GM19099 (cell line): Measurements from ENCODE around the gene AGT.

Experiments
- POLR2A ChIP-seq: IDR thresholded peaks from 3 replicates; pipeline ENCODE4 v1.6.1; 2011; ENCODE audit warnings: low read depth; ENCODE audit not compliant: insufficient read length; ENCODE audit errors: extremely low read depth

AGT gene

DNA sequence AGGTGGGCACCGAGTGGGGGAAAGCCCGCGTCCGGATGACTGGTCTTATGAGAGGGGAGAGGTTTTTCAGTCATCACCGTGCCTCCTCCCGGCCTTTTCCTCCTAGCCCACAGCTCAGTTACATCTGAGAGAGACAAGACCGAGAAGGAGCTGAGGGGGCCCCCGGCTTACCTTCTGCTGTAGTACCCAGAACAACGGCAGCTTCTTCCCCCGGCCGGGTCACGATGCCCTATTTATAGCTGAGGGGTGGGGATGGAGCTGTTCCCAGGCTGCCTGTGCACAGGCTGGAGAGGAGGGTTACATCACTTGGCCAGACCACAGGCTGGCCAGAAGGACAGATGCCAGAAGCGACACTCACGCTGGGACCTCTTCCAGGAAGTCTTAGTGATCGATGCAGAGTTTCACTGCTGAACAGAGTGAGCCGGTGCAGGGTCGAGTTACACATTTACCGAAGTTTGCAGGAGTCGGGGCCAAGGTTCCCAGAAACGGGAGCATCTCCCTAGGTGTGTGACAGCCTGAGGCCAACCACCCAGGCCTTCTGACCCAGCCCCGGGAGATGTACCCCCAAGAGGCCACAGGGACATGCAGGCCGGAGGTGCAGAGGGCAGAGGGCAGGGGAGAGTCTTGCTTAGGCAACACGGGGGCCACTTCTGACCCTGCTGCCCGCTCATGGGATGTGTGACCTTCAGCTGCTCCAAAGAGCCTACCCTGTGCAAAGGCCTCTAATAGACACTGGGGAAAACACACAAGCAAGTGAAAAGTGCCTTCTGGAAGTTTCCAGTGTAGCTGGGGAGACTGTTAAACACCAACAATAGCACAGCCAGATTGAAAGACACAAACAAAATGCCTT lies at the start of gene AGT:
Gene AGT (minus strand): TSS at position 208 of the 850 bp plus-strand sequence. CDS start 3,299 bp downstream, outside the sequence.
- TF ChIP-seq POLR2A, result no peak

DNA sequence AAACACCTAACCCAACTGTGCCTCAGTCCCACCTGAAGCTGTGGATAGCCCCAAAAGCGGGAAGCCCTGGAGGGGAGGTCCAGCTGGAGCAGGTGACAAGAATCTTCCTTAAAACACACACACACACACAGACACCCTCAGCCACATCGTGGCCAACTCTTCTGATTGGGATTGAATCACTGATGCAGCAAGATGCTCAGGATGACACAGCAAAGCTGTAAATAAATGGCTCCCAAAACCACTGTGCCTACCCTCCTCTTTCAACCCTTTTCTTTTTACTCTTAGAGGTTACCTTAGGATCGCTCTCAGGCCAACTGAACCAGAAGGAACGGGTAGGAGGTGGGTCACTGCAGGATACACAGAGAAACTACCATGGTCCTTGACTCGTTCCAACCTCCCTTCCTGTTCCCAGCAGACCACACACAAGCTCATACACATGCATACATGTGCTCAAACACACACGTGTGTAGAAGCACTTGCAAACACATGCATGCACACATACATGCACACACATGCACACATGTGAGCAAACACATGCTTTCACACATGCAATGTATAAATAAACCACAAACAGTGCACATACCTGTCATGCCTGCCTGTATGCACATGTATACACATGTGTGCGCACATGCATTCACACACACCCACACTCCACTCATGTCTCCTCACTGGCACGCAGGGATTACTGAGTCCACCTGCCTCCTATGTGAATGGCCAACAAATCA lies 47.7 kb upstream of the AGT start:
- TF ChIP-seq POLR2A, result no peak

DNA sequence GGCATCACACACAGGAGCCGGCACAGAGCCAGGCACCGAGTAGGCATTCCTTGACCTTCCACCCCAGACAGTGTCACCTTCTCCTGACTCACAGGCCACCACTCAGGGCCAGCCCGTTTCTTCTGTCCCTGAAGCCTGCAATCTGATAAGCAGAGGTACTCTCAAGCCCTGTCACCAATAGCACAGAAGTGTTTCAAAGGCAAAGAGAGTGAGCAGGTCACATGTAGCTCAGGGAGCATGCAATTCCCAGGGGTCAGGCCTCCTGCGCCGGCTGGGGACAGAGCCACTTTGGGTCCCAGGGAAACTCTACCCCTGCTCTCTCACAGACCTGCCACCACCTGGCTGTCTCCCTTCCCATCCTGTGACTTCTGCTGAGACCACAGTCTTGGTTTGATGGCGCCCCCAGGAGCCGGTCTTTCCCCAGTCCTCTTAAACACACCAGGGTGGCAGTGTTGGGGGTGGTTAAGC lies 46.5 kb upstream of the AGT start:
- TF ChIP-seq POLR2A, result no peak

DNA sequence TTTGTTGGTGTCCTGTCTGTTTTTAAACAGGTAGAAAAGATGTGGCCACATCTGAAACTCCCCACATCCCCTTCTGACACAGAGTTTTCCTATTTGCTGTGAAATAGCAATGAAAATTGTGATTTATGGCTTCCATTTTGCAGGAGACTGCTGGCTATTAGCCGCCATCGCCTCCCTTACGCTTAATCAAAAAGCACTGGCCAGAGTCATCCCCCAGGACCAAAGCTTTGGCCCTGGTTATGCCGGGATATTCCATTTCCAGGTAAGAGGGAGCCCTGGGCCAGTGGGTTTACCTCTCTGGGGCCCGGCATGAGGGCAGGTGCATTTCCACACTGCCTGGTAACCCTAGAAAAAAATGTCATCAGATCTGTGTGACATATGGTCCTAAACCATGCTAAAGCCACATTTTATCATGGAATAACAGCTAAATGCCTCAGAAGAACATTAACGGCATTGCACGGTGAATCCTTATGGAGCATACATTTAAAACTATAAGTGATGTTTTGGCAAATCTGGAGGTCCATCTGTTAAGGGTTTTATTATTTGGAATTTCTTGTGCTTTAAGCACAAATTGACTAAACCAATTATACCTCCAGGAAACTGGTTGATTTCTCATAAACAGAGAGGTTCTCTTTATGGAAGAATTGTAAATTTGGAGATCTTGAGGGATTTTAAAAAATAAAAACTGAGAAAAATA lies 45.6 kb upstream of the AGT start:
- no peak for TF ChIP-seq POLR2A

DNA sequence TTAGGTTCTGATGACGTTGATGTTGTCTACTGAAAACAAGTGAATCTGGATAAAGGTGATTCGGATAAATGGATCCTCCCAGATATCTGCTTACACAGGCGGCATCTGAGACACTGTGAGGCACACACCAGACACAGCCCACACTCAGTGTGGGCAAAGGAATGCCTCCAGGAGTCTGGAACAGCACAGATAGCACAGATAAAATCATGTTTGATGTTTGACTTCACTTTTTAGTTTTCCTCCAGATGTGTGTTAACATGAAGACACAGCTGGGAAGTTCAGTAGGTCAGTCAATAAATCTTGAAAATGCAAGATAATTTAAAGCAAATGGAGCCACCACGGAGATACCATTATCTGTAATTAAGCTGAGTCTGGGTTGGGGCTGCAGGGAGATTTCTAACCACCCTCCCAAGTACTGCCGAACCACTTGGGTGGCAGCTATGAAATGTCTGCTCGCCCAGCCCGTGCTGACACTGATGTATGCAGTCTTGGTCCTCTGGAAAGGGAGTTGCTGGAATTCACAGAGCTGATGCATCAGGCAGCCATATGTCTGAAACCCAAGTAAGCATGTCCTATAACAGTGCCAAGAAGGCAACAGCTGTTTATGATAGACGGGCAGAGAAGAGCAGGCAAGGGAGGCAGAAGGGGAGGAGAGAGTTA lies 44.9 kb upstream of the AGT start:
- no peak for TF ChIP-seq POLR2A

DNA sequence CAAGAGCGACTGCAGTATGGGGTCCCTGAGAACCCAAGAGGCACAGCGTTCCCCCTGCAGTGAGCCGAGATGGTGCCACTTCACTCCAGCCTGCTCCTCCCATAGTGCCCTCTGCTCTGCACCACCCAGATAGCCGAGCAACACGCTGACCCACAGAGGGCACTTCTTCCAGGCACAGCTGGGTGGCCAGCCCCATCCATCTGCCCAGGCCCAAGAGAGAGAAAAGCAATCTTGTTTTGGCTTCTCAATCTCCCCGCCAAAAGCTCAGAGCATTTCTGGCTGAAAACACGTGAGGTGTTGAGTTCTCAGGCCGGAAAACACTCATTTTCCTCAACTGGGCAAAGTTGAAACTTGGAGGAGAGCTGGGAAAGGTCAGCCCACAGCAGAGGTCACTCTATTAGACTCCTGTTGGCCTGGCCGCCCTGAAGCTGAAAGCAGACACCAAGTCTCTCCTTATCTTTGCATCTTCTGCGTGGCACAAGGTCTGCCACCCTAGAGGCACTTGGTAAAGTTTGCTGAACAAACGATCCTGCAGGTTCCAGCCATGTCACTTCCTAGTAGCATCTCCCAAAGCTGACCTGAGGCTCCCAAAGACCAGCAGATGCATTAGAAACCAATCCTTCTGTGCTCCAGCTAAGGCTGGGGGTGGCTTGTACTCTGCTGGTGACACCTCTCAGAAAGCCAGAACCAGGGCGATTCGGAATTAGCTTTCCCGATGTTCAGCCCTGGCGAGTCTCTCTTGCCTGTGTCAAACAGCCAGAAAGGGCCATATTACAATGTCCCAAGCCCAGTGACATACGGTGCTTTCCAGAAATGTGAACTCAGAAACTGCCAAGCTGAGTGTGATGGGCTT lies 44.2 kb upstream of the AGT start:
- no peak for TF ChIP-seq POLR2A

DNA sequence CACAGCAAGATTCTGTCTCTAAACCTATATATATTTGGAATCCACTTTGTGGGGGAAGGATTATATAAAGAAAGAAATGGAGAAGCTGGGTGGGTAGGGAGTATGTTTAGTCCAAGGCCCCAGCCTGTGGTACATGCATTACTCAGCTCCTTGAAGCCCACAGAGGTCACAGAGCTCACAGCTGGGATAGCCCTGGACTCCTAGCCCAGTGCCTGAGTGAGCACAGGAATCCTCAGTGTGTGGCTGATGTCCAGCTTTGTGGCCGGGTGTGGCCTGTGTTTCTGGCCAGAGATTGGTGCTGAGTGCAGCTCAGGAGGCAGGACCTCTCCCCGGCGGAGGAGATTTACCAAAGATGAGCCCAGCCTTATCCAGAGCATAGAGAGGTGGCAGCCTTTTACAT lies 40.9 kb upstream of the AGT start:
- no peak for TF ChIP-seq POLR2A

DNA sequence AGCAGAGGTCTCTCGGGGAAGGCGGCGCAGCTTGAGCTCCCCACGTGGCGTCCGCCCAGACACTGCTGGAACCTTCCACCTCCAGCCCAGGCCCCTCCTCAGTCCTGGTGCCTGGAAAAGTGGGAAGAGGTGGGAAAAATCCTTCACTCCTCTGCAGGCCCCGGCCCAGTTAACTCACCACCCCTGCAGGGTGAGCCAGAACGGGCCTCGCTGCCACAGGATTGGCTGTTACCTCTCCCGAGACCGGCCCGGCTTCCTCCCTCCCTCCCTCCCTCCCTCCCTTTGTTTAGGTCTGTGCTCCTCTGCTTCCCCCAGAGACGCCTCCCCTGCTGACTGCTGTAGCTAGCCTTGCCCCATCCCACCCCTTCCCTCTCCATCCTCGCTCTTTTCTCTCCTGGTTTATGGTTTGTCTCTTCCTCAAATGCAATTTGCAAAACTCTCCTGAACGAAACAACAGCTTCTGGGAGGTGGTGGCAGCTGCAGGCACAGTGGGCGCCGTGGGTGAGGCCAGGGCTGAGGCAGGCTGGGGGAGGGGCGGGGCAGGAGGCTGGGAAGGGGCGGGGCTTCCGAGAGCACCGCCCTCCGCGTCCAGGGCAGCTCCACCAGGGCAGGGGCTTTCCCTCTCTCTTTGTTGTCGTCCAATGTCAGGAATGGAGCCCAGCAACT lies 39.8 kb upstream of the AGT start:
- no peak for TF ChIP-seq POLR2A

DNA sequence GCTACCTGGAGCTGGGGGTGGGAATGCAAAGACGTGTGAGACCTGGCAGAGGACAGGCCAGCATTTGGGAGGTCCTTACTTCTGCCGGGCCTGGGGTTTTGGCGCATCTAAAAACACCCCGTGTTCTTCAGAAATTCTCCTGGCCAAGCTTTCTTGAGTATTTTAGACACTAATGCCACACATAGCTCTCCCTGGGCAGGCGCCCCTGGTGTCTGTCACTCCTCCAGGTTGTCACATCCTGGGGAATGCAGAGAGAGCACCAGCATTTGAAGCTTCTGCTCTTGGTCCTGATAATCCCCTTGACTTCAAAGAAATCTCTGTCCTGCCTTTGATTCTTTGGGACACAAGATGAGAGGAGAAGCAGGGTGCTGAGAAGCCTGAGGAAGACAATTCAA lies 39.3 kb upstream of the AGT start:
- no peak for TF ChIP-seq POLR2A

DNA sequence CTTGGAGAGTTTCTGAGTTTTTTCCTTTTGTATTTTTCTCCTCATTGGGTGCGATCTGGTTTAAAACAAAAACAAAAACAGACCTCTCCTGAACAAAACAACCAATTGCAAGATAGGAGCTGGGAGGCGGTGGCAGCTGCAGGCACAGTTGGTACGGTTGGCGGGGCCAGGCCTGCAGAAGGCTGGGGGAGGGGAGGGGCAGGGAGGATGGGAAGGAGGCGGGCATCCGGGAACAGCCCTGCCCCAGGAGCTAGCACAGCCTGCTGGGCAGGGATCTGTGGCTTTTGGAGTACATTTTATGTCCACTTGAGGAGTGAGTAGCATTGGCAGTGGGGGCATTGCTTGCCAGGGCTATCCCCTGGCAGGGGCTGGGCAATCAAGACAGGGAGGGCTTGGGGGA lies 38.5 kb upstream of the AGT start:
- no peak for TF ChIP-seq POLR2A

DNA sequence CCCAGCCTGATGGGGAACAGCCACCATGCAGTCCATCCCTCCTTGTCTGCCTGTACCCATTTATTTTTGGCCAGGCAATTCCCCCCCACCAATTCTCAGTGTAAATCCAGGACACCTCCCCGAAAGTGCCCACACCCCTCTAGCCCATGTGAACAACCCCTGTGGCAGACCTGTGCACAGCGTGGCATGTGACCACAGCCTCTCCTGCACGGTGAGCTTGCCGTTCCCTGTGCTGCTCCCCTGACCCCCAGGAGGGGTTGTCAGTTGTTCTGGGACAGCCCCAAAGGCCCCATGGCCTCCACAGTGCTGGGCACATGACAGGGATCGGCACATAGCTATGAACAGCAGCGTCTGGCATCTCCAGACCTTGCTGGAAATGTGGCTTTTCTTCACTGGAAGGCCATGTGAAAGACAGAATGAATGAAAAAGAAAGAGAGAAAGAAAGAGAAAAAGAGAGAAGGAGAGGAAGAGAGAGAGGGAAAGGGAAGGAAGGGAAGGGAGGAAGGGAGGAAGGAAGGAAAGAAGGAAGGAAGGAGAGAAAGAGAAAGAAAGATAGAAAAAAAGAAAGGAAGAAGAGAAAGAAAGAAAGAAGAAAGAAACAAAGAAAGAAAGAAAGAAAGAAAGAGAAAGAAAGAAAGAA lies 37.2 kb upstream of the AGT start:
- TF ChIP-seq POLR2A, result no peak

DNA sequence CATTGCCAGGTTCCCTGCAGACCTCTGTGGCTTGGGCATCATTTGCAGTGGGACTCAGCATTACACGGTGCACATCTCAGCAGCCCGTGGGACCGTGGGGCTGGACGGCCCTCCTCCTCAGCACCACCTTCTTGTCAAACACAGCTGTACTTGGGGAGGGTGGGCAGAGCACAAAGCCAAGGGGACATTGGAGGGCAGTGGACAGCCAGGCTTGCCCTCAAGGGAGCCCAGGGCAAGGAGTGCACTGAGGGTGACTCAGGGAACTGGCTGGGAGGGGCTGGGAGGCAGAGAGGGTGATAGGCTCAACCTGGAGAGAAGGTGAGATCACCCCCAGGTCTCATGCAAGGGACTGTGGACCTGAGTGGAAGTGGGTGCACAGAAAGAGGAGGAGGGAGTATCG lies 36.7 kb upstream of the AGT start:
- TF ChIP-seq POLR2A, result no peak

DNA sequence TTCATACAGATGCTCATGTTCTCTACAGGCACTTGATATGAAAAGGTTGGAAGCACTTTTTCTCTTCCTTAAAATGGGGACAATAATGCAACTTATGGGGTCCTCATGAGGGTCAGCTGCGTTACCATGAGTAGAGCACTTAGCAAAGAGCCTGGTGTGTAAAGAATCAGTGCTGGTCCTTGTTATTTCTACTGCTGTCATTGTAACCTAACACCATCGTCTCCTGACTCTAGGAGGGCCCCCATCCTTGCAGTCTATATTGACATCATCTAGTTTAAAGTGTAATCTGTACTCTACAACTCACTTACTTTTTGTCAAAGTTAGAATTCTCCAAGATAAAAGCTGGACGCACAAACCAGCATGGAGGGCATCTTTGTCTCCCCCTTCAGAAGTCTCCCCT lies 35.7 kb upstream of the AGT start:
- TF ChIP-seq POLR2A, result no peak
